ENCODE results near the gene SGMS2. TPM values are rescaled to one million over a fixed set of nuclear protein-coding genes. Genes with fewer than 3 reads are reported as not detected.
"Not testable (repeated sequence)": the region's sequence is repeated elsewhere in the genome, so short reads cannot be mapped to it uniquely, and the experiment has no call there.

The SGMS2 gene
- polyA plus RNA-seq, 12 donors: 8.7 to 12.1 (median 10.5) TPM; not detected in 1

DNA sequence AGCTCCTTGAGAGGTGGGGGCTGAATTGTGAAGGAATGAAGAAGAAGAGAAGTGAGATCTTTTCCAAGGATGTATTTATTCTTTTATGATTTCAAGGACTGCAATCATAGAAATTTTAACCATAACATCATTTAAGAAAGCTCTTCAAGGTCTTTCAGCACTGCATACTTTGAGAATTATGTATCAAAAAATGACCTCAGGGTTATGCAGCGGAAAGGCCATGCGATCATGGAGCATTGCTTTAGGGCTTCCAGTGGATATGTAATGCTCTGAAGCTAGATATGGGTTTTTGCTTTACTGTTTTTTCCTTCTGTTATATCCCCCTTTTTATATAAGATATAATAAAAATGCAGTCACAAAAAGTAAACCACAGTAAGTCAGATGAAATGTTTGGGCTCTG is 38.7 kb downstream of the SGMS2 start:
- DNase-seq: no peak

DNA sequence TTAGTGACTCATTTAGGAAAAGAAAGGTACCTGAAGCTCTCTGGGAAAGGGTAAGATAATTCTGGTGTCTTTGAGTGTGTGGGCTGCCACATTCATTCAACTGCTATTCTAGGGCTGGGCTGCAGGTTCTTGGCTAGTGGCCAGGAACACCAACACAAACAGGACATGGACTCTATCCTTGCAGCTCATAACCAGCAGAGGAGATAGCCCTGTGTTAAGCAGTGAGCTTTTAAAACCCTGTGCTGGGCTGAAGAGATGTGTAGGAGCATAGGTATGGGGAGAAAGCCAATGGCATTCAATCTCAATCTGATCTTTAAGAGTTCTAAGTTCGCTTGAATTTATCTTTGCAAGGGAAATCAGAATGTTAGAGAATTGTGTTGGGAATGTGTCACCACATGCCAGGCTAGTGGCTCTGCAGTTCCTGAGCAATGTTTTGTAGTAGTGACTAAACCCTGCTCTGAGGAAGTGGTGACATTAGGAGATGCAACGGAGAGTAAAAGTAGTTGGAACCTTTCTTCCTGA is 39.2 kb downstream of the SGMS2 start:
- no peak for DNase-seq

DNA sequence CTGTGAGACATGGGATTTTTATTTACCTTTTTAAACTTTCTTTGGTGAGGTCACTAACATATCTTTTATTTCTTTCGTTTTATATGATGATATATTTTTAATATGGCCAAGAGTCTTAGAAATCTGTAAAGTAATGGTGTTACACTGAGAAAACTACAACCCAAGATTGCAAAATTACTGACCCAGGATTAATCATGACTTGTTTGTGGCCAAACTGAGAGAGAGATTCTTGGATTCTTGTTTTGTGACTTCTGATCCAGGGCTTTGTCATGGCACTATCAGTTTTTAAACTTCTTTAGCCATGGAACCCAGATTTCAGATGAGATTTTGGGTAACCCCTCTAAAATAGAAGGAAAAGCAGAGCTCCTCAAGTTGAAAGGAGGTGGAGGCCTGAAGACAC is 42.0 kb downstream of the SGMS2 start:
- no peak for DNase-seq

DNA sequence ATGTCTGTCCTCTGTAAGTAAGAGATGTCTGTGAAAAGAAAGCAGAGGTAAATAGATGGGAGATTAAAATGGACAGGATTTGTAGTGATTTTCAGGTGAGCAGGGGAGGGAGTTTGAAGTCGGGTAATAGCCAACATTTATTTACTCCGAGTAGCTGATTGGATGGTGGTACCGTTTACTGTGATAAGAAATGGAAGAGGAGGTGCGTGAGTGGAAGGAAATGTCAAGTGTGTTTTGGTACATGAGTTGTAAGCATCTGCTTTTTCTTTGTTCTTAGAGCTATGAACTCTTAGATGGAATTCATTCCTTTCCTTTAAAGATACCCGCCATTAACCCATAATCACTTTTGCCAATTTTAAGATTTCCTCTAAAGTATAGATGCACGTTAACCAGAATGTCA is 45.5 kb downstream of the SGMS2 start:
- DNase-seq: no peak

DNA sequence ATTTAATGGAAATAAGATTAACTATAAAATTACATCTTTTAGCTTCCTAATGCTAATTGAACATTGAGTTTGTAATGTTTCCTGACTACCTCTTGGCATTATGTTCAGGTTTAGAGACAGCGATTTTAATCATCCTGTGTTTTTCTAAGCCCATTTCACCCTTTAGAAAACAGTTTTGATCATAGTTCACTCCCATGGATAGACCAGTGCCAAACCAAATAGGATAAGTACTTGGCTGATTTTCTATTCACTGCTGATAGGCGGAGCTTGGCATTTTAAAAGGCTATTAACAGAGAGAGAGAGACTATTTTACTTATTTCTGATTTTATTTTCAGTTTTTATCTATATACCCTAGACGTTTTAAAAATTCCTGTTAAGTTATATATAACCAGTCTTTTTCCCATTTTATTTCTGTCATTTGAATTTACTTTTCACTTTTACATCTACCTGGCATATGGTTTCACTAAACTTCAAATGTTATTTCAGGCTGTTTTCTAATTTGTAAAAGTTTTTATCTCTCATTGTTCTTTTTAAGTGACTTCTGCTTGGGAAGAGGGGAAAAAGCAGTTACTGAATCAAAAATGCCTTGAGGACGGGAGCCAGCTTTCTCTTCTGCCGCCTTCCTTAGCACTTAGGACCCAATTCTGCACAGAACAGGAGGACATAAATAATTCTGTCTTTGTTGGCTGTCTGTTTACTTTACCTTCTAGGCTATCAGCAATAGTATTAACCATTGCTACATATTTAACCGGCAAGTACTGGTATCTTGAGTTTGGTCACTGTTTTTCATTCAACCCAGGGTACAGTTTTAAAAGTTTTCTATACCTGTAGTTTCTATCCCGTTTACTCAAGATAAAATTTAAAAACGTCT is 46.4 kb downstream of the SGMS2 start:
- no peak for DNase-seq

DNA sequence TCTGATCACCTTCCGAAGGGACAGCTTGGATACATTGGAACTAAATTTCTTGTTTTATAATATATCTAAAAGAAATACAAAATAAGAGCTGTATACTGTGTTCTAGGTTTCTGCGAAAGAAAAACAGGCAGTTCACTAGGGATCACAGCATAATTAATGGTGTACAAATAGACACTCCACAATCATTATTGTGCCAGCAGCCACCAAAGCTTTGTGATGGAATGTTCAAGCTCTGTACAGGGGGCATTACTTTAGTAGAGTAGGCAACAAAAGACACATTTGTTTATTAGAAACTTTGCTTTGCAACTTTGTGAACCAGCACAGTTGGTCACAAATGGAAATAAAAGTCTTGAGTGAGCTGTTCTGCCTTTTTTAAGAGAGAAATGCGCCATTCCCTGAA is 49.3 kb downstream of the SGMS2 start:
- no peak for DNase-seq

DNA sequence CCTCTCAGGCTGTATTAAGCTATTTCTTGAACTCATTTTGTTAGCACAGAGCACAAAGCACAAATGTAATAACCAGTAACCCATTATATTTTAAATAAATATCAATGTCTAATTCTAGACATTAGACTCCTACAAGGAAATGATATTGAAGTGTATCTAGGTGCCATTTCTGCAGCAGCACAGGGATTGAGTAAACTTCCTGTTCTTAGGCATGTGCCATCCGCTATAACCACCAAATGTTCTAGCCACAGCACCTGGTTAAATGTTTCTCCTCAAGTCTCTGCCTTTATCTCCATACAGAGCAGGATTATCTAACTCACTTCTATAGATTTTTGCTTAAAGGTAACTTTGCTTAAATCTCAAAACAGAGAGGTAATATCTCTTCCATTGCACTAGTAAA is 51.4 kb downstream of the SGMS2 start:
- DNase-seq: no peak

DNA sequence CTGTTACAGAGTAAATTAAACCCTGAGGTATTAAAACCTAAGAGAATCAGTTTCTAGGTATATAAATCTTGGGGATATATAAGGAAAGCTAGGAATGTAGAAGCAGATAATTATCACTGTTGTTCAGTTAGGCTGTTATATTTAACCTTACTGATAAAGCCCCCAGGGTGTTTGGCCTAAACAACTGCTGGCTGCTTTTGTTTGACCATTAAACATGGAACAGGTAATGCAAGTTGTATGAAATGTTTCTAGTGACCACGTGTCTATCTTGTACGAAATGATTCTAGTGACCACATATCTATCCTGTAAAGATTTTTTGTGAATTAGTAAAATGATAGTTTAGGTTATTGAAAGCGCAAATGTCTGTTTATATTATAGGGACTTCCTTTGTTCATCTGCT is 52.6 kb downstream of the SGMS2 start:
- DNase-seq: no peak

DNA sequence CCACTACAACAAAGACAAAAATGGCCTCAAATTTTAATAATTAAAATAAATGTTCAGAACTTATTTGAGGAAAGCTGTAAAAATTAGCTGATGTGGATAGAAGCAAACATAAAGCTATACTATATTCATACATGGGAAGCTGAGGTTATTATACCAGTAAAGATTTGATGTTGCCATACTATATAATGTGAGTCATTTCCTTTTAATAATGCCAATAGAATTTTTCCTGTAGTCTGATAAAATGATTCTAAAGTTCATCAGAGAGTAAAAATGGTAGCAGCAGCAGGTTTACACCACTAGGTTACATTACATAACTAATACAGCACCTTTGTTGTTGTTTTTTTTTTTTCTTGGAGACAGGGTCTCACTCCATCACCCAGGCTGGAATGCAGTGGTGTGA is 61.1 kb downstream of the SGMS2 start:
- DNase-seq: no peak

DNA sequence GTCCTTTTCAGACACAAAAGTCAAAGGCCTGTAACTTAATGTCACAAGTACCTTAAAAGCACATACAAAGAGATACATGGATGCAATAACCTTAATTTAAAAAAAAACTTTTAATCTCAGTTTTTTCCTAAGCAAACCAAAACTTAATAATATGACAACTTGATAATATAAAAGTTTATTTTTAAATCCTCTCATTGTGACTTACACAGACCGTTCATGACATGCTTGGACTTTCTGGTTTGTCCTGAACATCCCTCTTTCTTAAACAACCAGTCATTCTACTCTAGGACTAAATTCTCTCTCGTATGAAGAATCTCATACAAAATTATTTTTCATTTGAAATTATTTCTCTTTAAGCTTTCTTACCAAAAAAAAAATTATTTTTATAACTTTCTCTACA is 63.5 kb downstream of the SGMS2 start:
- no peak for DNase-seq

DNA sequence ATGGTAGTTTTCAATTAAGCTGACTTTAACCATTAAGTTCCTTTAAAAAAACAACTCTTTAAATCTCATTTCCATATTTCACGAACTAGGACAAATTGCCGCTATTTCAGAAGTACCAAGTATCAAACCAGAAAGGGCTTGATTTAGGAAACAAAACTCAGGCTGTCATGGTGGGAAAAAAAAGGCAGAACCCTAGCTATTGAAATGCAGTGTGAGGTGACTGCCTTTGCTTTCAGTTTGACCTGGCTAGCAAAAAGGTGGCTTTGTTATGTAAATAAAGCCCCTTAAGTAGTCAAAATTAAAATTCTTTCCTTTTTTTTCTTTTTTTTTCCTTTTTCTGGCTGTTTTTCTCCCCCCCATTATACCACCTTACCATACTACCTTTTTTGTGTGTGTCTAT is 66.0 kb downstream of the SGMS2 start:
- no peak for DNase-seq

DNA sequence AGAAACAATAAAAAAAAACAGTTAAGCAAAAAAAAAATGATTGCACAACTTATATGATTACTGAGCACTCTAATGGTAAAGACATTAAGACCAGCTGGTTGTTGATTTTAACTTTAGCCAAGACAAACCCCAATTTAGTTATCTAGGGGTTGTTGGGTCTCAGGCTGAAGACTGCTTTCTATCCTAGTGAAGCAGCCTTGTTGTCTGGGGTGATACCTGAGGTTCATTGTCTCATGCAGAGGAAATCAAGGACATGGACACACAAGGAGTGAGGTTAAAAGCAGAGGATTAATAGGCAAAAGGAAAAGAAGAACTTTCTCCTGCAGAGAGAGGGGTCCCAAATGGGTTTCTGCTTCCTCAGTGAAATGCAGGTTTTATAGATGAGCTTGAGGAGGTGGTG is 66.6 kb downstream of the SGMS2 start:
- DNase-seq: no peak

DNA sequence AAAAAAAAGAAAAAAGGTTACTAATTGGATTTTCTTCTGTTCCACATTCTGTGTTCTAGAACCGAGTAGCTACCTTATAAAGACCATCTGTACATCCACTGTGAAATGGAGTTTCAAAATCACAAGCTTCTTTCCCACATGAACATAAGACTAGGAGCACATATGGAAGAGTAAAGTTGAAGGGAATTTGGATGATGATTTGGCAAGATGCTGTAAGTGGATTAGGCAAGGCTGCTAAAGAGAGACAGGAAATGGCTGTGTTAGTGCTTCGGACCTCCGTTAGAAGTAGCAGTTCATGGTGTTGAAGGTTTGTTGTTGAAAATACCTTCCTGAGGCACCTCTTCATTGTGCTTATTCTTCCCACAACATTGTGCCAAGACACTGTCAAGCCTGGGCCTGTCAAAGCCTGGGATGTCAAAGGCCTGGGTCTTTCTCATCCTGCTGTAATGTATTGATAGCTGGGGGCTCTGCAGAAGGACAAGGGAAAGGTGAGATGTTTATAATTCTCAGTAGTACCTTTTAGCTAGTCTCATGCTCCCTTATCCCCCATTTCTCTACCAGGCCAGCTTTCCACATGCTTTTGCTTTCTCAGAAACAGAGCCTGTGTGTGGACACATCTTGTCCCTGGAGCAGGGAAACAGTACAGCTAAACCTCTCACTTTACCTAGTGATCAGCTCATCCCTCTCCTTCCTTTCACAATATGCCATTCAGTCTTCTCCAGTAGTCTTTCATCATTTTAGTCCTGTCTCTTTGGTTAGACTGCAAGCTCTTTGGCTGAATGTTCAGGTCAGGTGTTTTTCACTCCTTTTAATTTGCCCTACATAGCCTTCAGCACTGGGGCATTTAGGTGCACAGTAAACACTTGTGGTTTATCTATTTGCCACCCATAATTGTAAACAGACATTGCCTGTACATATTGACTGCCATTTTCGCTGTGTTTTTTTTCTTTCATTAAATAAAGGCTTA is 68.7 kb downstream of the SGMS2 start:
- DNase-seq: no peak

DNA sequence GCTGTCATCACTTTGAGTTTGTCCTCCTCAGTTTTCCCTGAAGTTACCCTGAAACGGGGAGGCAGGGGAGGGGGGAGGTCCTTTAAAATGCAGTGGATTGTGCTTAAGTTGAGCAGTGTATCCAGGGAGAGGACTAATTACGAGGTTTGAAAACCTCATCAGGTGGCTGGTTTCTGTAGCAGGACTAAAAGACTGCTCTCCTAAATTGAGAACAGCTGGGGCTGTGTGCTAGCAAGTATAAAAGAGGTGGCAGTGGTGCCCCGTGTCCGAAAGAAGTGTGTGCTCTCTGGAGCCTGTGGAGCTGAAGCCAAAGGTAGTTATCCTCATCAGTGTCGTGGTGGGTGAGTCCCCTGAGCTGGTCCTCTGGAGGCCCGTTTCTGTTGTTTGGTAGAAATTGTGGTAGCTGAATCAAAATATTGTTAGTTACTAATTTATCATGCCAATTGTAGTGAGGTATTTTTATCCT is 69.4 kb downstream of the SGMS2 start:
- no peak for DNase-seq

DNA sequence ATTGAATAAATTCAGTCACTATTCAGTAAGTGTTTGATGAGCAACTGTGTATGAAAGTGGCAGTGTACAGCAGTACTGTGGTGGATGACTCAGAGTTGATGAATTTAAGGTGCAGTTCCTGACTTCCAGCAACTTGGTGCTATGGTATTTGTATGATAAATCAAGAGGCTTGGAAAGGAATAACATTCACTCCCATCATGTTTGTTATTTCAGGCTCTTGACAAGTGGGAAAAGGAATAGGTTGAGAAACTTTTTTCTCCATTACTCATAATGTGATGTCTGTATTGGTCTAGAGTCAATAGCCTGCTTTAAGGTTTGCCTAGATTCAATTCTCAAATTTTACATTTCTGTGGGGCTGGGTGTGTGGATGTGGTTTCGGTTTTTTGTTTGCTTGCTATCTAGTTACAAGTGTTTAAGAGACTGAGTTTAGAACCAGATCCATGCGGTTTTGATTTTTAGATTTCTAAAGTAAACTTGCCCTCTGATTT is 71.5 kb downstream of the SGMS2 start:
- DNase-seq: no peak

DNA sequence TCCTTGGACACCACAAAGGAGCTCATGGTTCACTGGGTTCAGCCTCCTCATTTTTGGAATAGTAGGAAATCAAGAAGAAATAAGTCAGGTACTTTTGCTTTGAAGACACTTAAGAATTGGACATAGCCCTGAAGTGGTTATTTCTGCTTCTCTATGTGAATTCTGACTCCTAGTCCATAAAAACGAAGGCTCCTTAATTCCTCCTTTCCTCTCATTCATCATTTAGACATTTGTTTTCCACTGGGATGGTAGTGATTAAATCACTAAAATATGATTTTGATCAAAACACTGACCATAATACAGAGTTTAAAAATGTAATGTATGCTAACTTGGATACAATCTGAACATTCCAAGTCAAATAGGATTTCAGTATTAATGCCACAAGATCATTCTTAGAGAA is 71.9 kb downstream of the SGMS2 start:
- no peak for DNase-seq

DNA sequence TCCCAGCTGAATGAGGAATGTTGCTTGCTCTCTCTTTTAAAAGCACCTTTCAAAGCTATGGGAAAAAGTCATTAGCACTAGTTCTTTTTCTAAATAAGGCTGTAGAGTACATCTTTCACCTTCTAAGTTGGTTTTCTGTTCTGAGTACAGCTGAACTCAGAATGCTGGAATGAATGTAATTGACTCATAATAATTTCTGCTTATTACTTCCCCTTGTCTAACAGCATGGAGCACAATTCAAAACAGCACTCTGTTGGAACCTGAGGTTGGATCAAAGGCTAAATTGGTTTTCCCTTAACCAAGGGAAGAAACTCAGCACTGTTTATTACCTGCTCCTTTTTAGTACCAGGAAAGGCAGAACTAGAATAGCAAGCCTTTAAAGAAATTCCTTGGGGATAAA is 73.1 kb downstream of the SGMS2 start:
- DNase-seq: no peak

DNA sequence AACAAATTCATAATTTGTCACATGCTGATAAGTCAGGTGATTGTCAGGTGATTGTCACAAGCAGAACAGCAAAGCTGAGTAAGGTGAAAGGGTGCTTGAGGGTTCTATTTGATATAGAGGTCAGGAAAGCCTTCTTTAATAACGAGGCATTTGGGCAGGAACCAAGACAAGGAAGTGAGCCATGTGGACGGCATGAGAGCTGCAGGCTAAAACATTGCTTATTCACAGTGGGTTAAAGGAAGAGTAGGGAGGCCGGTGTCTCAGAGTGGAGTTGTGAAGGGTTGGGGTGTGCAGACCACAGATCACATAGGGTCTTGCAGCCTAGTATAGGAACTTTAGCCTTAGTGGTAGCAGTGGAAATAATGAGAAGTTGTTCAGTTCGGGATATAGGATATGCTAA is 75.3 kb downstream of the SGMS2 start:
- DNase-seq: no peak

DNA sequence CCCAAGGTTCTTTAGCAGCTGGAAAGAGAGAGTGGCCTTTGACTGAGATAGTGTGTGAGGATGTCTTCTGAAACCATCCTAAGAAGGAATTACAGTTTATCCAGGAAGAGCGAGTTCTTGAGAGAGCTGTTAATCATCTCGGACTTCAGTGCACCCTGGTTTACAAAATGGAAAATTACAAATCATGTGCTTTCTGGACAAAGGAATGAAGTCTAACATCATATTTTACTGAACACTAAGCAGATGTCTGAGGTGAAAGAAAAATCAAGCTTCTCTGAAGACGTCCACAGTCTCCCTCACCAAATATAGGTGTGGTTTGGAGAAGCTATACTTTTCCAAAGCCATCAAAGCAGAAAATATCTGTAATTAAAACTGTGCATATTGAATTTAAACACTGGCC is 75.8 kb downstream of the SGMS2 start:
- DNase-seq: no peak

DNA sequence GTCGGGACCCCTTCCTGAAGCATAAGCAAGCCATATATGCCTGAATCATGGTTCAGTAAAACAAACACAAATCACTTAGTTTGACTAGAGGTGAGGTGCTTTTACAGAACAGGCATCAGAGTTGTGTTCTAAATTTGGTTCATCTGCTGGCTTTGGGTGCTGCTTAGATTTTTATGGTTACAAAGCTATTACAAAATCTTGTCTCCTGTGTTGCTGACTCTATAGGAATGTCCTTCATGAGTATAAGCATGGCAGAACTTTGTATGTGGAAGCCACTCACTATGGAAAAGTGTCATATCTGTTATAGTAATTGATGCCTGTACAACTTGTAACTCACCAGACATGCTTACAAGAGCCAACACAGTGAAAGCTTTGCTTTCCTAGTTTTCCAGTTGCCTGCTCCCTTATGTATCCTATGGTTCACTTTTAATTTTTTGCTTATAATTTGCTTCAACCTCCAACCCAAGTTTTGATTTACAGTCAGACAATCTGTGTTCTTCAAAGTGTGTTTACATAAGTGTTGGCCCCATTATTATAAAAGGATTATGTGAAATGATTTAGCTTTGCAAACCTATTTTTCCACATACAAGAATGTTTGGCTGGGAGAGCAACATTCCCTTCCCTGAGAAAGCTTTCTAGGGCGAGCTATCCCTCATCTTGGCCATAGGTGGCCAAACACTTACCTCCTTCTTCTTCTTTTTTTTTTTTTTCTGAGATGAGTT is 76.6 kb downstream of the SGMS2 start:
- DNase-seq: no peak

DNA sequence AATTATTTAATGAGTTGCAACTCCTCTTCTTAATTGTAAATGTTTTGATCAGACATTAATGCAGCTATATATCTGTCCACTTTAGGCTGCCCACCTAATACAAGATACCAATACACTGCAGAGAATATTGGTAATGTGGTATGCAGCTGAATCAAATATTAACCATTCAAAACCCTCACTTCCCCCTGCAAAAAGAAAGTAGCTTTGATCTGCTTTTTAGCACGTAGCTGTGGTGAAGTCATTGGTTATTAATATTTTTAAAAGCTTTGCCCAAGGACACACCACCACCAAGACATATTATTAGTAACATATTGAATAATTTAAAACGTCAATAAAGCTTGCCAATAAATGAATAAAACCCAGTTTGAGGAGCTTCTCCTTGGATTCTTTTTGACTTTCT is 78.0 kb downstream of the SGMS2 start:
- DNase-seq: no peak

DNA sequence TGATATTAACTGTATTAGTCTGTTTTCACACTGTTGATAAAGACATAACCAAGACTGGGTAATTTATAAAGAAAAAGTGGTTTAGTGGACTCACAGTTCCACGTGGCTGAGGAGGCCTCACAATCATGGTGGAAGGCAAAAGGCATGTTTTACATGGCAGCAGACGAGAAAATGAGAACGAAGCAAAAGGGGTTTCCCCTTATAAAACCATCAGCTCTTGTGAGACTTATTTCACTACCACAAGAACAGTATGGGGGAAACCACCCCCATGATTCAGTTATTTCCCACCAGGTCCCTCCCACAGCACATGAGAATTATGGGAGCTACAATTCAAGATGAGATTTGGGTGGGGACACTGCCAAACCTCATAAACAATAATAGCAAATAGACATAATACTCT is 80.3 kb downstream of the SGMS2 start:
- not testable (repeated sequence) for DNase-seq

Data from muscle of arm (tissue), 12 donors.